ENCODE measurements around the gene RPS6KC1. TPM values are rescaled to one million over a fixed set of nuclear protein-coding genes. Genes with fewer than 3 reads are reported as not detected.
"Not testable (repeated sequence)": the region's sequence is repeated elsewhere in the genome, so short reads cannot be mapped to it uniquely, and the experiment has no call there.

RPS6KC1 gene
- total and polyA plus RNA-seq, 4 experiments from 2014 or later, result 4.2 to 15.4 (median 11.2) TPM

- CTCF ChIA-PET (ENCODE audit: partially characterized antibody), result interaction anchor here (0.7 kb wide), 1 partner anchor 41 kb away, joined by 3 read pairs; no protein-coding TSS in a partner anchor
- no peak overlapping the region for H3K27ac Mint-ChIP-seq
- no peak overlapping the region for H3K4me3 ChIP-seq (ENCODE audit: low read length in 2 of 2)
- no peak for DNase-seq
- no peak overlapping the region for H3K27ac ChIP-seq (ENCODE audit: low read depth, low read length)
- H3K4me1 Mint-ChIP-seq, result peaks cover 0 to 2% (median under 1%) of the 10 kb centered on the region in 4 donors
- no peaks in the 10 kb centered on the region for H3K27me3 ChIP-seq (ENCODE audit: insufficient read depth, low read length)
- no peaks in the 10 kb centered on the region for H3K4me1 ChIP-seq (ENCODE audit: insufficient read depth, low read length)
- H3K4me3 Mint-ChIP-seq, result no peak overlapping the region
- no peaks in the 10 kb centered on the region for H3K9me3 Mint-ChIP-seq
- no peaks in the 10 kb centered on the region for H3K36me3 ChIP-seq (ENCODE audit: insufficient read depth, low read length)
- H3K27me3 Mint-ChIP-seq, result no peaks in the 10 kb centered on the region
- intact Hi-C loops (cut with micrococcal nuclease), result no loop called here
- H3K9me3 ChIP-seq (ENCODE audit: control insufficient read depth in 1 of 2, low read length in 2 of 2), result no peaks in the 10 kb centered on the region
- peaks cover 27 to 45% of the 10 kb centered on the region in 2 donors for H3K36me3 Mint-ChIP-seq
- POLR2A ChIA-PET (ENCODE audit: partially characterized antibody), result no interaction called here
These were observed 43.4 kb downstream of the RPS6KC1 start for GRCh38 chr1:213094446-213094845.

DNA sequence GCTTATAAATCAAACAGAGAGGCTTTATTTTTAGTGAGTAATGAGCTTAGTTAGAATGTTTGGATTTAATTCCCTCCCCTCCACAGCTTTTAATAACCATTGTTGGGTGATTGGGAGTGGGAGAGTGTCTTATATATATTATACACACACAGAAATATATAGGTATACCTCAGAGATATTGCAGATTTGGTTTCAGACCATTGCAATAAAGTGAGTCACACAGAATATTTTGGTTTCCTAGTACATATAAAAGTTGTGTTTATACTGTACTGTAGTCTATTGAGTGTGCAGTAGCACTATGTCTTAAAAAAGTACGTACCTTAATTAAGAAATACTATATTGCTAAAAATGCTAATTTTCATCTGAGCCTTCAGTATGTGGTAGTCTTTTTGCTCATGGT, 44.4 kb downstream of the RPS6KC1 start:
- POLR2A ChIA-PET (ENCODE audit: partially characterized antibody), result no interaction called here
- Mint-ChIP-seq H3K27me3 (no peaks in the 10 kb centered on the region), H3K4me3 (no peak overlapping the region), H3K27ac (no peak overlapping the region), H3K9me3 (peaks cover 0 to 2% (median 0%) of the 10 kb centered on the region in 8 donors), H3K4me1 (no peaks in the 10 kb centered on the region), H3K36me3 (peaks cover 26 to 52% of the 10 kb centered on the region in 2 donors)
- no peak for DNase-seq
- Histone ChIP-seq H3K4me1 (ENCODE audit: insufficient read depth, low read length) (no peaks in the 10 kb centered on the region), H3K27me3 (ENCODE audit: insufficient read depth, low read length) (no peaks in the 10 kb centered on the region), H3K36me3 (ENCODE audit: insufficient read depth, low read length) (no peaks in the 10 kb centered on the region), H3K4me3 (ENCODE audit: low read length in 2 of 2) (no peak overlapping the region), H3K27ac (ENCODE audit: low read depth, low read length) (no peak overlapping the region), H3K9me3 (ENCODE audit: control insufficient read depth in 1 of 2, low read length in 2 of 2) (no peaks in the 10 kb centered on the region)
- CTCF ChIA-PET (ENCODE audit: partially characterized antibody), result no interaction called here
- intact Hi-C loops (cut with micrococcal nuclease), result no loop called here

GRCh38 chr1:213099682-213100399, 48.8 kb downstream of the RPS6KC1 start:
- intact Hi-C loops (cut with micrococcal nuclease), result no loop called here
- Mint-ChIP-seq H3K36me3 (peaks cover 21 to 43% of the 10 kb centered on the region in 2 donors), H3K27me3 (no peaks in the 10 kb centered on the region), H3K4me3 (no peak overlapping the region), H3K9me3 (peaks cover 0 to 2% (median 0%) of the 10 kb centered on the region in 8 donors), H3K27ac (no peak overlapping the region), H3K4me1 (peaks cover 0 to 5% (median 2%) of the 10 kb centered on the region in 4 donors)
- no peak for DNase-seq
- ChIA-PET CTCF (ENCODE audit: partially characterized antibody) (no interaction called here), POLR2A (ENCODE audit: partially characterized antibody) (no interaction called here)
- Histone ChIP-seq H3K4me1 (ENCODE audit: insufficient read depth, low read length) (no peaks in the 10 kb centered on the region), H3K4me3 (ENCODE audit: low read length in 2 of 2) (no peak overlapping the region), H3K27me3 (ENCODE audit: insufficient read depth, low read length) (no peaks in the 10 kb centered on the region), H3K9me3 (ENCODE audit: control insufficient read depth in 1 of 2, low read length in 2 of 2) (no peaks in the 10 kb centered on the region), H3K27ac (ENCODE audit: low read depth, low read length) (no peak overlapping the region), H3K36me3 (ENCODE audit: insufficient read depth, low read length) (no peaks in the 10 kb centered on the region)

- not testable (repeated sequence) for H3K27me3 Mint-ChIP-seq
These were observed 49.5 kb downstream of the RPS6KC1 start for GRCh38 chr1:213100565-213100964.

DNA sequence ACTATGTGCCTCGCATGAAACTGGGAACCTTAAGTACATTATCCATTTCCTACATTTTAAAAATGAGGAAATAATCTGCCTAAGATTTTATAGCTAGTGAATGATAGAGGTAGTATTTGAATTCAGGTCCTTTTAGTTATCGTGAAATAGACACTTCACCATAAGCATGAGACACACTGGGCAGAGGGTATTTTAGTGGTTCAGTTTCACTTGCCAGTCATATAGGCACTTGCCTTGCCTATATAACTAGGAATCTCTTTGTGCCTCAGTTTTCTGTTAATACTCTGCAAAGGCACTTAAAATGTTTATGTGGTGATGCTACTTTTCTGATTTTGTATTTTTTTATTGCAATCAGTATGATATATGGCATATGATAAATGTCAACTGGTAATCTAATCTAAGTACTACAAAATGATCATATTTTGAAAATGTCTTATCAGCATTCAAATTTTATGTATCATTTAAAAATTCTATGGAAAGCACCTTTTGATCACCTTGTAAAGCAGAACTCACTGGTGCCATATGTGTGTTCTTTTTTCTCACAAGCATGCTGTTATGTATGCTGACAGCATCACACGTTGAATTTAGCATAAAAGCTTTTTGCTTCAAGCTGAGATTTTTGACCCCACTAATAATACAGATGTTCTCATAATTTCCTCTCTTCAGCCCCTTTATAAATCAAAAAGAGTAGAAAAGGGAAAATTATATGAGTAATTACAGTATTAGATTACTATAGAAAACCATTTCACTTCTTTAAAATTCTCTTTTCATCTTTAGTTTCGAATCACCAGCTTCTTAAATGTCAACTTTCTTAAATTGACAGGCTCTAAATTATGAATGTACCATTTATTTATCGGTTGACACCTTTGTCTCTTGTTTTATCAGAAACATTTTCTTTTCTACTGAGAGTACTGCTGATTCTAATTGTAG, 52.6 kb downstream of the RPS6KC1 start:
- Histone ChIP-seq H3K4me3 (ENCODE audit: low read length in 2 of 2) (no peak overlapping the region), H3K9me3 (ENCODE audit: control insufficient read depth in 1 of 2, low read length in 2 of 2) (no peaks in the 10 kb centered on the region), H3K27me3 (ENCODE audit: insufficient read depth, low read length) (no peaks in the 10 kb centered on the region), H3K4me1 (ENCODE audit: insufficient read depth, low read length) (no peaks in the 10 kb centered on the region), H3K27ac (ENCODE audit: low read depth, low read length) (no peak overlapping the region), H3K36me3 (ENCODE audit: insufficient read depth, low read length) (no peaks in the 10 kb centered on the region)
- ChIA-PET CTCF (ENCODE audit: partially characterized antibody) (interaction anchor here (1.3 kb wide), 1 partner anchor 23 kb away, joined by 3 read pairs; no protein-coding TSS in a partner anchor), POLR2A (ENCODE audit: partially characterized antibody) (interaction anchor here (0.6 kb wide), 1 partner anchor 11 kb away, joined by 3 read pairs; no protein-coding TSS in a partner anchor)
- intact Hi-C loops (cut with micrococcal nuclease), result no loop called here
- Mint-ChIP-seq H3K9me3 (peaks cover 0 to 3% (median 0%) of the 10 kb centered on the region in 8 donors), H3K27me3 (no peaks in the 10 kb centered on the region), H3K4me3 (no peak overlapping the region), H3K27ac (peak overlapping the region in 1 of 7 donors; percentile 32), H3K36me3 (peaks cover 19 to 31% of the 10 kb centered on the region in 2 donors), H3K4me1 (peaks cover 0 to 5% (median 2%) of the 10 kb centered on the region in 4 donors)
- no peak for DNase-seq

More at GRCh38 chr1:213100565-213100964, 49.5 kb downstream of the RPS6KC1 start:
- H3K27me3 ChIP-seq (ENCODE audit: insufficient read depth, low read length); intact Hi-C loops (cut with micrococcal nuclease); H3K27ac Mint-ChIP-seq; H3K9me3 ChIP-seq (ENCODE audit: control insufficient read depth in 1 of 2, low read length in 2 of 2); H3K4me3 Mint-ChIP-seq; H3K9me3 Mint-ChIP-seq; H3K4me1 ChIP-seq (ENCODE audit: insufficient read depth, low read length); H3K4me1 Mint-ChIP-seq; H3K27ac ChIP-seq (ENCODE audit: low read depth, low read length); POLR2A ChIA-PET (ENCODE audit: partially characterized antibody); H3K36me3 ChIP-seq (ENCODE audit: insufficient read depth, low read length); H3K4me3 ChIP-seq (ENCODE audit: low read length in 2 of 2); DNase-seq: not testable (repeated sequence)
- peaks cover 20 to 39% of the 10 kb centered on the region in 2 donors for H3K36me3 Mint-ChIP-seq
- CTCF ChIA-PET (ENCODE audit: partially characterized antibody), result interaction anchor here (1.2 kb wide), 1 partner anchor 21 kb away, joined by 3 read pairs; no protein-coding TSS in a partner anchor

DNA sequence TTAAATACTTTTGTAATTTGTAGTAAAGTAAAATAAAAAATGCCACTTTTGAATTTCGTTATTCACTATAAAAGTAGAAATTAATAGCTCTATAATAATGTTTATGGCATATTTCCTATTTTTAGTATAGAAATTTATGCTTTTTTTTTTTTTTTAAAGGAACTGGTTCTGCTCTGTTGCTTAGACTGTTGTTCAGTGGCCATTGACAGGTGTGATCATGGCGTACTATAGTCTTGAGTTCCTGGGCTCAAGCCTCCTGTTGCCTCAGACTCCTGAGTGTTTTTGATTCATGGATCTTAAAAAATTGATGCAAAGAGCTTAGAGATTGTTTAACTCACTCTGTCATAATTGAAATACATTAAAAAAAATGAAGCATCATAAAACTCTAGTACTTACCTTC, 53.6 kb downstream of the RPS6KC1 start:
- Mint-ChIP-seq H3K36me3 (peaks cover 15 to 26% of the 10 kb centered on the region in 2 donors), H3K4me3 (no peak overlapping the region), H3K27me3 (no peaks in the 10 kb centered on the region), H3K4me1 (peaks cover 0 to 5% (median 4%) of the 10 kb centered on the region in 4 donors), H3K9me3 (peaks cover 0 to 3% (median 0%) of the 10 kb centered on the region in 8 donors), H3K27ac (peak overlapping the region in 1 of 7 donors; percentile 2)
- no peaks in the 10 kb centered on the region for H3K4me1 ChIP-seq (ENCODE audit: insufficient read depth, low read length)
- POLR2A ChIA-PET (ENCODE audit: partially characterized antibody), result no interaction called here
- H3K27me3 ChIP-seq (ENCODE audit: insufficient read depth, low read length), result no peaks in the 10 kb centered on the region
- DNase-seq, result no peak
- CTCF ChIA-PET (ENCODE audit: partially characterized antibody), result no interaction called here
- H3K9me3 ChIP-seq (ENCODE audit: control insufficient read depth in 1 of 2, low read length in 2 of 2), result no peaks in the 10 kb centered on the region
- no peak overlapping the region for H3K27ac ChIP-seq (ENCODE audit: low read depth, low read length)
- intact Hi-C loops (cut with micrococcal nuclease), result no loop called here
- H3K36me3 ChIP-seq (ENCODE audit: insufficient read depth, low read length), result no peaks in the 10 kb centered on the region
- H3K4me3 ChIP-seq (ENCODE audit: low read length in 2 of 2), result no peak overlapping the region

GRCh38 chr1:213106298-213106697, 55.3 kb downstream of the RPS6KC1 start:
- CTCF ChIA-PET (ENCODE audit: partially characterized antibody), result interaction anchor here (1.5 kb wide), 1 partner anchor 17 kb away, joined by 7 read pairs; no protein-coding TSS in a partner anchor
- H3K4me3 Mint-ChIP-seq, result no peak overlapping the region
- no peaks in the 10 kb centered on the region for H3K27me3 Mint-ChIP-seq
- H3K4me1 Mint-ChIP-seq, result peaks cover 9 to 14% (median 13%) of the 10 kb centered on the region in 4 donors
- intact Hi-C loops (cut with micrococcal nuclease), result no loop called here
- H3K36me3 Mint-ChIP-seq, result peaks cover 12 to 16% of the 10 kb centered on the region in 2 donors
- peaks cover 0 to 3% (median 0%) of the 10 kb centered on the region in 8 donors for H3K9me3 Mint-ChIP-seq
- Histone ChIP-seq H3K4me1 (ENCODE audit: insufficient read depth, low read length) (peaks cover 10% of the 10 kb centered on the region), H3K27ac (ENCODE audit: low read depth, low read length) (no peak overlapping the region), H3K36me3 (ENCODE audit: insufficient read depth, low read length) (no peaks in the 10 kb centered on the region), H3K27me3 (ENCODE audit: insufficient read depth, low read length) (no peaks in the 10 kb centered on the region), H3K9me3 (ENCODE audit: control insufficient read depth in 1 of 2, low read length in 2 of 2) (no peaks in the 10 kb centered on the region), H3K4me3 (ENCODE audit: low read length in 2 of 2) (no peak overlapping the region)
- POLR2A ChIA-PET (ENCODE audit: partially characterized antibody), result interaction anchor here (0.5 kb wide), 1 partner anchor 1336 kb away, joined by 3 read pairs; no protein-coding TSS in a partner anchor
- no peak for DNase-seq
- no peak overlapping the region for H3K27ac Mint-ChIP-seq
